NCI-H146 treated with DMSO at 0.1 percent for 48 hours (cell line): ENCODE data around the gene COL18A1.

Experiments used
- DNase-seq: peaks from one replicate; lab custom pipeline; 2025; ENCODE audit not compliant: unreplicated experiment; lab: John Stamatoyannopoulos, UW

COL18A1 gene

GRCh38 chr21:45542667-45543370 lies 137.9 kb downstream of the COL18A1 start:
- no peak for DNase-seq

- DNase-seq = no peak
Measured at GRCh38 chr21:45543371-45543709, 138.4 kb downstream of the COL18A1 start.

GRCh38 chr21:45543710-45544448 lies 138.9 kb downstream of the COL18A1 start:
- DNase-seq = no peak

- DNase-seq = no peak
Measured at GRCh38 chr21:45544449-45545235, 139.7 kb downstream of the COL18A1 start.

- DNase-seq = no peak
Measured at GRCh38 chr21:45545236-45545570, 140.2 kb downstream of the COL18A1 start.

- DNase-seq = no peak
Measured at GRCh38 chr21:45545691-45546531, 140.9 kb downstream of the COL18A1 start.

GRCh38 chr21:45546636-45547544 lies 141.9 kb downstream of the COL18A1 start:
- no peak for DNase-seq

- no peak for DNase-seq
Measured at GRCh38 chr21:45547545-45547900, 142.6 kb downstream of the COL18A1 start.

GRCh38 chr21:45548711-45549491 lies 143.9 kb downstream of the COL18A1 start:
- DNase-seq = no peak

GRCh38 chr21:45549626-45550463 lies 144.9 kb downstream of the COL18A1 start:
- DNase-seq = no peak

GRCh38 chr21:45550522-45551210 lies 145.7 kb downstream of the COL18A1 start:
- no peak for DNase-seq

- no peak for DNase-seq
Measured at GRCh38 chr21:45551316-45551715, 146.4 kb downstream of the COL18A1 start.

- no peak for DNase-seq
Measured at GRCh38 chr21:45551783-45552695, 147.1 kb downstream of the COL18A1 start.

- DNase-seq = no peak
Measured at GRCh38 chr21:45552696-45553391, 147.9 kb downstream of the COL18A1 start.

- peak; percentile 15 for DNase-seq
Measured at GRCh38 chr21:45554477-45555175, 149.7 kb downstream of the COL18A1 start.

- DNase-seq = no peak
Measured at GRCh38 chr21:45555251-45555556, 150.2 kb downstream of the COL18A1 start.
